ENCODE data around the gene CDC45. TPM values are rescaled to one million over a fixed set of nuclear protein-coding genes. Genes with fewer than 3 reads are reported as not detected.

The CDC45 gene
- total RNA-seq, 1 donor from 2014 or later, result 50.7 TPM

GRCh38 chr22:19504900-19505734 is 25.4 kb downstream of the CDC45 start:
- no peak for DNase-seq (ENCODE audit: low spot score)
- no peak overlapping the region for H3K4me3 Mint-ChIP-seq
- peaks cover 6% of the 10 kb centered on the region for H3K4me1 Mint-ChIP-seq
- H3F3A ChIP-seq (ENCODE audit: low read depth), result peaks cover 3% of the 10 kb centered on the region
- no peaks in the 10 kb centered on the region for H3K36me3 ChIP-seq
- no peaks in the 10 kb centered on the region for H3K27me3 ChIP-seq
- no peak overlapping the region for H3K27ac Mint-ChIP-seq
- no peak overlapping the region for H3K4me3 ChIP-seq
- no peak overlapping the region for H3K9ac ChIP-seq
- H3K9me3 Mint-ChIP-seq, result no peaks in the 10 kb centered on the region
- H3K4me2 ChIP-seq, result no peak overlapping the region
- no peaks in the 10 kb centered on the region for H3K4me1 ChIP-seq
- no peaks in the 10 kb centered on the region for H3K27me3 Mint-ChIP-seq (ENCODE audit: insufficient read depth, low read depth)
- H3K36me3 Mint-ChIP-seq, result peaks cover 9% of the 10 kb centered on the region
- no peak overlapping the region for H3K27ac ChIP-seq
- no peak overlapping the region for H2AFZ ChIP-seq (replicated peaks)
- no peaks in the 10 kb centered on the region for H4K20me1 ChIP-seq (ENCODE audit: low read depth)
- H3K9me3 ChIP-seq (ENCODE audit: low read depth), result no peaks in the 10 kb centered on the region
- H3K79me2 ChIP-seq (ENCODE audit: low read depth), result no peaks in the 10 kb centered on the region
- TF ChIP-seq, protein P1, sequence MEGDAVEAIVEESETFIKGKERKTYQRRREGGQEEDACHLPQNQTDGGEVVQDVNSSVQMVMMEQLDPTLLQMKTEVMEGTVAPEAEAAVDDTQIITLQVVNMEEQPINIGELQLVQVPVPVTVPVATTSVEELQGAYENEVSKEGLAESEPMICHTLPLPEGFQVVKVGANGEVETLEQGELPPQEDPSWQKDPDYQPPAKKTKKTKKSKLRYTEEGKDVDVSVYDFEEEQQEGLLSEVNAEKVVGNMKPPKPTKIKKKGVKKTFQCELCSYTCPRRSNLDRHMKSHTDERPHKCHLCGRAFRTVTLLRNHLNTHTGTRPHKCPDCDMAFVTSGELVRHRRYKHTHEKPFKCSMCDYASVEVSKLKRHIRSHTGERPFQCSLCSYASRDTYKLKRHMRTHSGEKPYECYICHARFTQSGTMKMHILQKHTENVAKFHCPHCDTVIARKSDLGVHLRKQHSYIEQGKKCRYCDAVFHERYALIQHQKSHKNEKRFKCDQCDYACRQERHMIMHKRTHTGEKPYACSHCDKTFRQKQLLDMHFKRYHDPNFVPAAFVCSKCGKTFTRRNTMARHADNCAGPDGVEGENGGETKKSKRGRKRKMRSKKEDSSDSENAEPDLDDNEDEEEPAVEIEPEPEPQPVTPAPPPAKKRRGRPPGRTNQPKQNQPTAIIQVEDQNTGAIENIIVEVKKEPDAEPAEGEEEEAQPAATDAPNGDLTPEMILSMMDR (IDR thresholded peaks at IDR 0.05), result no peak
- no peak for TF ChIP-seq EZH2 (IDR thresholded peaks at IDR 0.05)
- no peak for TF ChIP-seq EZH2phosphoT487 (IDR thresholded peaks at IDR 0.05)

DNA sequence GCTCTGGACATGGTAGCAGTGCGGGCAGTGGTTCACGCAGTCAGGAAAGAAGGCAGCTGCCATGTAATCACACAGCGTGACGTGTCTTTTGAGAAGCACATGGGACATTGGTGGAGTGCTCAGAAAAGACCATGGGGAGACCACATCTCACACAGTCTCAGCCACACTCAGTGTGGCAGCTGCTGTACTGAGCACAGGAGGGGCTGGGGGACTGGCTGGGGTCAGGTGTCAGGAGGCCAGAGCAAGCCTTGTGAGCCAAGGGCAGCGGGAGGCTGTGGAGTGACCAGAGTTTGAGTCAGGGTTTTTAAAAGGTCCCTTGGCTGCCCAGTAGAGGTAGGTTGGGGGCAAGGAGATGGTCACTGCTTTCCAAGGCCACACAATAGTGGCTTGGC is 26.0 kb downstream of the CDC45 start:
- Histone ChIP-seq H3K79me2 (ENCODE audit: low read depth) (no peaks in the 10 kb centered on the region), H3K4me3 (no peak overlapping the region), H3F3A (ENCODE audit: low read depth) (peaks cover 3% of the 10 kb centered on the region), H4K20me1 (ENCODE audit: low read depth) (no peaks in the 10 kb centered on the region), H3K4me1 (no peaks in the 10 kb centered on the region), H3K27me3 (no peaks in the 10 kb centered on the region), H3K27ac (no peak overlapping the region), H3K9ac (no peak overlapping the region), H3K36me3 (no peaks in the 10 kb centered on the region), H3K9me3 (ENCODE audit: low read depth) (no peaks in the 10 kb centered on the region), H3K4me2 (no peak overlapping the region), H2AFZ (replicated peaks) (no peak overlapping the region)
- H3K4me1 Mint-ChIP-seq, result peaks cover 6% of the 10 kb centered on the region
- H3K36me3 Mint-ChIP-seq, result peaks cover 9% of the 10 kb centered on the region
- TF ChIP-seq EZH2 (IDR thresholded peaks at IDR 0.05), result no peak
- no peak for TF ChIP-seq EZH2phosphoT487 (IDR thresholded peaks at IDR 0.05)
- TF ChIP-seq, protein P1 (IDR thresholded peaks at IDR 0.05), result no peak
- no peaks in the 10 kb centered on the region for H3K9me3 Mint-ChIP-seq
- peak overlapping the region; percentile 54 for H3K27ac Mint-ChIP-seq
- H3K27me3 Mint-ChIP-seq (ENCODE audit: insufficient read depth, low read depth), result no peaks in the 10 kb centered on the region
- no peak for DNase-seq (ENCODE audit: low spot score)
- no peak overlapping the region for H3K4me3 Mint-ChIP-seq

DNA sequence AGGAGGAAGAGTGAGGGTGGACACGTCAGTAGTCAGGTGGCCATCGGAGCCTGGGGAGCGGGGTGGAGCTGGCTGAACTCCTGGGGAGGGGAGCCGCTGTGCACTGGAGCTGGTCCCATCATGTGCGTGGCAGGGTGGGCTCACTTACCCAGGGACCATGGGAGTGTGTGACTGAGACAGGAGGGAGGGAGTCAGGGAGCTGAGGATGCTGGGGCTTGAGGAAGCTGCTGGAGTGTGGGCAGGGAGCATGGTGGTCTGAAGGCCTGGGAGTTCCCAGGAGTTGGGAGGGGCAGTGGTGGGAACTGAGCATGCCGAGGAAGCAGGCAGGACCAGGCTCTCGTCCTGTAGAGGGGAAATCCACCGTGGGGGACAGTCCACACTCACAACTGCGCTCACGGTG is 26.5 kb downstream of the CDC45 start:
- no peak for TF ChIP-seq EZH2 (IDR thresholded peaks at IDR 0.05)
- no peak for TF ChIP-seq EZH2phosphoT487 (IDR thresholded peaks at IDR 0.05)
- TF ChIP-seq, protein P1 (IDR thresholded peaks at IDR 0.05), result no peak
- H3K27ac ChIP-seq, result no peak overlapping the region
- Mint-ChIP-seq H3K9me3 (no peaks in the 10 kb centered on the region), H3K27me3 (ENCODE audit: insufficient read depth, low read depth) (no peaks in the 10 kb centered on the region), H3K27ac (peak overlapping the region; percentile 54), H3K36me3 (peaks cover 13% of the 10 kb centered on the region), H3K4me3 (no peak overlapping the region), H3K4me1 (peaks cover 6% of the 10 kb centered on the region)
- no peaks in the 10 kb centered on the region for H3K36me3 ChIP-seq
- no peaks in the 10 kb centered on the region for H3K79me2 ChIP-seq (ENCODE audit: low read depth)
- H3F3A ChIP-seq (ENCODE audit: low read depth), result peaks cover 3% of the 10 kb centered on the region
- H4K20me1 ChIP-seq (ENCODE audit: low read depth), result no peaks in the 10 kb centered on the region
- H3K9ac ChIP-seq, result no peak overlapping the region
- no peak overlapping the region for H3K4me3 ChIP-seq
- H3K4me2 ChIP-seq, result no peak overlapping the region
- H2AFZ ChIP-seq (replicated peaks), result no peak overlapping the region
- no peaks in the 10 kb centered on the region for H3K27me3 ChIP-seq
- no peaks in the 10 kb centered on the region for H3K9me3 ChIP-seq (ENCODE audit: low read depth)
- no peaks in the 10 kb centered on the region for H3K4me1 ChIP-seq
- DNase-seq (ENCODE audit: low spot score), result no peak

Data from neural progenitor cell (in vitro differentiated cells).